Measurements from ENCODE around the gene IL21R. TPM values are rescaled to one million over a fixed set of nuclear protein-coding genes. Genes with fewer than 3 reads are reported as not detected.

Gene IL21R
- total RNA-seq, 1 donor from 2014 or later: 0.98 TPM

DNA sequence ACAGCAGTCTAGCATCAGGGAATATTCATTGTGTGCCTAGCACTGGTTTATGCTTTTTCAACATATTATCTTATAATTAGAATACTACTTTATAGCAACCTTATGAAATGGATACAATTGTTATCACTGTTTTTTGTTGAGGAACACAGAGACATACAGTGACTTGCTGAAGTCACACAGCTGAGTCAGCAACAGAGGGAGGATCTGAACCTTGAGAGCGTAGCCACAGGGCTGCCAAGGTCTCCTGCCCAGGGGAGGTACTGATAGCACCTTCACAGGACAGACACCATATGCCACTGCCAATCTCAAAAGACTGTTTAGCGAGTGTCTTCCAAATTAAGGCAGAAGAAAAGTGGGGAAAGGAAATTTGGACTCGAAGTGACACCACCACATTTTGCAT, 84.8 kb downstream of the IL21R start:
- no peak overlapping the region for H3K4me3 ChIP-seq
- H3K36me3 ChIP-seq: peaks cover 0 to 100% of the 10 kb centered on the region in 2 donors
- H3K9me3 ChIP-seq: no peaks in the 10 kb centered on the region
- no peak for TF ChIP-seq POLR2A (IDR thresholded peaks at IDR 0.05)
- no peak for TF ChIP-seq POLR2AphosphoS5 (IDR thresholded peaks at IDR 0.05; ENCODE audit: insufficient read depth in 1 of 2, low read depth in 1 of 2)
- TF ChIP-seq, protein P1, sequence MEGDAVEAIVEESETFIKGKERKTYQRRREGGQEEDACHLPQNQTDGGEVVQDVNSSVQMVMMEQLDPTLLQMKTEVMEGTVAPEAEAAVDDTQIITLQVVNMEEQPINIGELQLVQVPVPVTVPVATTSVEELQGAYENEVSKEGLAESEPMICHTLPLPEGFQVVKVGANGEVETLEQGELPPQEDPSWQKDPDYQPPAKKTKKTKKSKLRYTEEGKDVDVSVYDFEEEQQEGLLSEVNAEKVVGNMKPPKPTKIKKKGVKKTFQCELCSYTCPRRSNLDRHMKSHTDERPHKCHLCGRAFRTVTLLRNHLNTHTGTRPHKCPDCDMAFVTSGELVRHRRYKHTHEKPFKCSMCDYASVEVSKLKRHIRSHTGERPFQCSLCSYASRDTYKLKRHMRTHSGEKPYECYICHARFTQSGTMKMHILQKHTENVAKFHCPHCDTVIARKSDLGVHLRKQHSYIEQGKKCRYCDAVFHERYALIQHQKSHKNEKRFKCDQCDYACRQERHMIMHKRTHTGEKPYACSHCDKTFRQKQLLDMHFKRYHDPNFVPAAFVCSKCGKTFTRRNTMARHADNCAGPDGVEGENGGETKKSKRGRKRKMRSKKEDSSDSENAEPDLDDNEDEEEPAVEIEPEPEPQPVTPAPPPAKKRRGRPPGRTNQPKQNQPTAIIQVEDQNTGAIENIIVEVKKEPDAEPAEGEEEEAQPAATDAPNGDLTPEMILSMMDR (IDR thresholded peaks at IDR 0.05): no peak
- H3K4me1 ChIP-seq: no peaks in the 10 kb centered on the region
- intact Hi-C loops (cut with DNase I): no loop called here
- no peak overlapping the region for H3K27ac ChIP-seq
- no peak for DNase-seq (ENCODE audit: extremely low spot score in 2 of 2)
- H3K27me3 ChIP-seq: no peaks in the 10 kb centered on the region

- no peaks in the 10 kb centered on the region for H3K27me3 ChIP-seq
- no peak overlapping the region for H3K4me3 ChIP-seq
- H3K9me3 ChIP-seq: no peaks in the 10 kb centered on the region
- intact Hi-C loops (cut with DNase I): no loop called here
- no peak overlapping the region for H3K27ac ChIP-seq
- DNase-seq (ENCODE audit: extremely low spot score in 2 of 2): no peak
- peaks cover 0 to 100% of the 10 kb centered on the region in 2 donors for H3K36me3 ChIP-seq
- no peaks in the 10 kb centered on the region for H3K4me1 ChIP-seq
- TF ChIP-seq POLR2A (IDR thresholded peaks at IDR 0.05) (no peak), POLR2AphosphoS5 (IDR thresholded peaks at IDR 0.05; ENCODE audit: insufficient read depth in 1 of 2, low read depth in 1 of 2) (no peak)
- TF ChIP-seq, protein P1 (IDR thresholded peaks at IDR 0.05): no peak
Measured at GRCh38 chr16:27489421-27489820, 87.4 kb downstream of the IL21R start.

- H3K9me3 ChIP-seq: no peaks in the 10 kb centered on the region
- H3K4me1 ChIP-seq: no peaks in the 10 kb centered on the region
- intact Hi-C loops (cut with DNase I): no loop called here
- TF ChIP-seq POLR2AphosphoS5 (IDR thresholded peaks at IDR 0.05; ENCODE audit: insufficient read depth in 1 of 2, low read depth in 1 of 2): no peak
- no peaks in the 10 kb centered on the region for H3K27me3 ChIP-seq
- no peak for DNase-seq (ENCODE audit: extremely low spot score in 2 of 2)
- H3K36me3 ChIP-seq: peaks cover 0 to 99% of the 10 kb centered on the region in 2 donors
- H3K4me3 ChIP-seq: no peak overlapping the region
- no peak overlapping the region for H3K27ac ChIP-seq
Measured at GRCh38 chr16:27489906-27490305, 87.9 kb downstream of the IL21R start.

DNA sequence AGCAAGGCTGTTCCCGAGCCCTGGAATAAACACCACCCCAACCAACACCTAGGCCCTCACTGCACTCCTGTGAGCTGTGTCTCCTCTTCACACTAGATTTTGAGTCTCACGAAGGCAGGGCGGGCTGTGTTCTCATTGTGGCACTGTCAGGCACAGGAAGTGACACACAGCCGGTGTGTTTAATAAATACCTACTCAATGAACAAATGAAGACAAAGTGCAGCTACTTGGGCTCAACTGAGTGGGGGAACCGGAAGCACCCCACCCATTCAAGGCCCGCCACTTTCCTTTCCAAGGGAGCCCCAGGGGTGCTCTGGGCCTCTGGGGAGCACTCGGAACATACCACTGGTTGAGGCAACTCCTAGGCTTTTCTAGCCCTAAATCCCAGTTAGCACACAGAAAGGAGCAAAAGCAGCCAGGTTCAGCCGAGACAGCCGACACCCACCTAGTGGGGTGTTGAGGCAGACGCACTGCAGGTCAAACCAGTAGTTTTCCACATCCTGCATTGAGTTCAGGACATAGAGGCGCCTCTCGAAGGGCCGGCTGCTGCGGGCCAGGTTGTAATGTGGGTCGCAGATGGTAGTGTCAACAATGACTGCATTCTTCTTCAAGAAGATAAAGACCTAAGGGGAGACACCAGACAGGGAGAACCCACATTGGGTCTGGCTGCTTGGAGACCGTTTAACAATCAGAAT, 90.1 kb downstream of the IL21R start:
- TF ChIP-seq POLR2AphosphoS5 (IDR thresholded peaks at IDR 0.05; ENCODE audit: insufficient read depth in 1 of 2, low read depth in 1 of 2) (no peak), POLR2A (IDR thresholded peaks at IDR 0.05) (no peak)
- TF ChIP-seq, protein P1 (IDR thresholded peaks at IDR 0.05): no peak
- intact Hi-C loops (cut with DNase I): no loop called here
- DNase-seq (ENCODE audit: extremely low spot score in 2 of 2): no peak
- Histone ChIP-seq H3K27ac (no peak overlapping the region), H3K9me3 (no peaks in the 10 kb centered on the region), H3K27me3 (no peaks in the 10 kb centered on the region), H3K36me3 (peaks cover 0 to 93% of the 10 kb centered on the region in 2 donors), H3K4me1 (no peaks in the 10 kb centered on the region), H3K4me3 (no peak overlapping the region)

DNA sequence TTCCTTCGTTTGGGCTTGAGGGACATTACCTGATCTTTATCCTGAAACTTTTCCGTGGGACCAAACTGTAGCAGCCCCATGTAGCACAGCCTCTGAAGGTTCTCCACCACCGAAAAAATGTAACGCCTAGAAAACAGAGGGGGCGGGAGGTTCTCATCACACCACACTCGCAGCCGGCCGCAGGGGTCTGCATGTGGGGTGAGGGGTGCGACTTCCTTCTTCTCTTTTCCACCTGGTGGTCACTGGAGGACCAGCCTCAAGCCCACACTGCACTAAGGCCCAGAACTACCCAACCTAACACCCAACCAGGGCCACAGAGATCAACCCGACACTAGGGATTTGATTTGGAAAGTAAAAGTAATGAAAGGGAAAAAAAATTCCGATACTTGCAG, 90.6 kb downstream of the IL21R start:
- Histone ChIP-seq H3K9me3 (no peaks in the 10 kb centered on the region), H3K36me3 (peaks cover 0 to 93% of the 10 kb centered on the region in 2 donors), H3K4me3 (no peak overlapping the region), H3K4me1 (no peaks in the 10 kb centered on the region), H3K27me3 (no peaks in the 10 kb centered on the region), H3K27ac (no peak overlapping the region)
- TF ChIP-seq POLR2A (IDR thresholded peaks at IDR 0.05) (no peak), POLR2AphosphoS5 (IDR thresholded peaks at IDR 0.05; ENCODE audit: insufficient read depth in 1 of 2, low read depth in 1 of 2) (no peak)
- TF ChIP-seq, protein P1 (IDR thresholded peaks at IDR 0.05): no peak
- intact Hi-C loops (cut with DNase I): no loop called here
- DNase-seq (ENCODE audit: extremely low spot score in 2 of 2): no peak

Data from vagina (tissue), 2 donors.